HG02588 (cell line): ENCODE data around the gene NT5DC2.

Source experiments
- ATAC-seq: cut with Tn5 transposase; IDR thresholded peaks from one replicate; pipeline ENCODE4 v1.9.1; 2021; ENCODE audit warnings: mild to moderate bottlenecking, moderate library complexity; ENCODE audit not compliant: unreplicated experiment

NT5DC2 gene

DNA sequence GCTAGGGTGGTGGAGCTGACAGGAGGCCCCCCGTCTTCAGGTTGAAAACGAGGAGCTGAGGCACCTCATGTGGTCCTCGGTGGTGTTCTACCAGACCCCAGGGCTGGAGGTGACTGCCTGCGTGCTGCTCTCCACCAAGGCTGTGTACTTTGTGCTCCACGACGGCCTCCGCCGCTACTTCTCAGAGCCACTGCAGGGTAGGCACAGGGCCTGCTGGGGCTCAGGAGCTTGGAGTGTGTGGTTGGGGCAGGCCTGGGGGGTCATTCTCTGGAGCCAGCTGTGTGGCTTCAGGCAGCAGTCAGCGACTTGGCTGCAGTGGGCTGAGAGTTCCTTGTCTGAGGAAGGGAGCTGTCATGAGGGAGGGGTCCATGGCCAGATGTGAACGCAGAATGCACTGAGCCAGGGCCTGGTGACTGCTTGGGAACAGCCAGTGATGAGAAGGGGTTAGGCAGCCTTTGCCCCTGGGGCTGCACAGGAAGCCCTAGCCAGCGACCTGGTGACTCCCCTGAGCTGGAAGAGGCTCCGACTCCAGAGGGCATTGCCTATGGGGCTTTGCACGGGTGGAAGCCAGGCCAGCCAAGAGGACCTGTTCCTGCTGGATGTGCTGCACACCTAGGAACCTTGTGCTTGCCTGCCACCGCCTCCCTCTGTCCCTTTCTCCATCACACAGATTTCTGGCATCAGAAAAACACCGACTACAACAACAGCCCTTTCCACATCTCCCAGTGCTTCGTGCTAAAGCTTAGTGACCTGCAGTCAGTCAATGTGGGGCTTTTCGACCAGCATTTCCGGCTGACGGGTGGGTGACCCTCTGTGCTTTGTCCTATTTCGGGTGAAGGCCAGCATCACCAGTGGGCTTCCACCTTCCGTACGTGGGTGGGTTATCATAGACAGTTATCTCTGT lies 43.4 kb downstream of the NT5DC2 start:
- ATAC-seq = no peak

DNA sequence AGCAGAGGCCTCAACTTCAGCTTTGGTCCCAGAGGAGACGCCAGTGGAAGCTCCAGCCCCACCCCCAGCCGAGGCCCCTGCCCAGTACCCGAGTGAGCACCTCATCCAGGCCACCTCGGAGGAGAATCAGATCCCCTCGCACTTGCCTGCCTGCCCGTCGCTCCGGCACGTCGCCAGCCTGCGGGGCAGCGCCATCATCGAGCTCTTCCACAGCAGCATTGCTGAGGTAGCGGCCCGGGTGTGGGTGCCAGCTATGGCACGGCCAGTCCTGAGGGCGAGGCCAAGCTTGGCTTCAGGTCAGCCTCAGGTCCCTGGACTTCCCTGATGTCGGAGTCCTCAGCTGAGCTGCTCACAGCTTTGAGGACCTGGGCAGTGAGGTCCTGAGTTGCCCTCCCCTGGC lies 44.2 kb downstream of the NT5DC2 start:
- ATAC-seq = no peak

DNA sequence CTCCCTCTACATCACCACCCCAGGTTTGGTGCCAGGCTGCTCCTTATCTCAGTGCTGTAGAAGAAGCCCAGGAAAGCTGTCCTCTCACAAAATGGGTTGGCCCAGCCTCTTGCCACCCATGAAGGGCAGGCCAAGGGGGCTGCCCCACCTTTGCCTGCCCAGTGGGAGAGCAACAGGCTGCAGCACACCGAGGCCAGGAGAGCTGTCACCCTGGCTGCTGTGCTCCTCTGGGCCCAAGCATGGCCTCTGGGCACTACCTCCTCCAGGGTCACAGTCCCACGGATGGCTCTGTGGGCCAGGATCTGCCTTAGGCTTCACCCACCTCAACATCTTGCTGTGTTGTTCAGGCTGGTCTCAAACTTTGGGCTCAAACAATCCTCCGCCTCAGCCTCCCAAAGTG lies 44.9 kb downstream of the NT5DC2 start:
- no peak for ATAC-seq

DNA sequence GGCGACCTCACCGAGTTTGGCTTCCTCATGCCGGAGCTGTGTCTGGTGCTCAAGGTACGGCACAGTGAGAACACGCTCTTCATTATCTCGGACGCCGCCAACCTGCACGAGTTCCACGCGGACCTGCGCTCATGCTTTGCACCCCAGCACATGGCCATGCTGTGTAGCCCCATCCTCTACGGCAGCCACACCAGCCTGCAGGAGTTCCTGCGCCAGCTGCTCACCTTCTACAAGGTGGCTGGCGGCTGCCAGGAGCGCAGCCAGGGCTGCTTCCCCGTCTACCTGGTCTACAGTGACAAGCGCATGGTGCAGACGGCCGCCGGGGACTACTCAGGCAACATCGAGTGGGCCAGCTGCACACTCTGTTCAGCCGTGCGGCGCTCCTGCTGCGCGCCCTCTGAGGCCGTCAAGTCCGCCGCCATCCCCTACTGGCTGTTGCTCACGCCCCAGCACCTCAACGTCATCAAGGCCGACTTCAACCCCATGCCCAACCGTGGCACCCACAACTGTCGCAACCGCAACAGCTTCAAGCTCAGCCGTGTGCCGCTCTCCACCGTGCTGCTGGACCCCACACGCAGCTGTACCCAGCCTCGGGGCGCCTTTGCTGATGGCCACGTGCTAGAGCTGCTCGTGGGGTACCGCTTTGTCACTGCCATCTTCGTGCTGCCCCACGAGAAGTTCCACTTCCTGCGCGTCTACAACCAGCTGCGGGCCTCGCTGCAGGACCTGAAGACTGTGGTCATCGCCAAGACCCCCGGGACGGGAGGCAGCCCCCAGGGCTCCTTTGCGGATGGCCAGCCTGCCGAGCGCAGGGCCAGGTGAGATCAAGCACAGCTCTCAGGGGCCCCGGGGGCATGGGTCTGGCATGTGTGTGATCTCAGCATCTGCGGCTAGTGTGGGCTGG lies 45.6 kb downstream of the NT5DC2 start:
- no peak for ATAC-seq

DNA sequence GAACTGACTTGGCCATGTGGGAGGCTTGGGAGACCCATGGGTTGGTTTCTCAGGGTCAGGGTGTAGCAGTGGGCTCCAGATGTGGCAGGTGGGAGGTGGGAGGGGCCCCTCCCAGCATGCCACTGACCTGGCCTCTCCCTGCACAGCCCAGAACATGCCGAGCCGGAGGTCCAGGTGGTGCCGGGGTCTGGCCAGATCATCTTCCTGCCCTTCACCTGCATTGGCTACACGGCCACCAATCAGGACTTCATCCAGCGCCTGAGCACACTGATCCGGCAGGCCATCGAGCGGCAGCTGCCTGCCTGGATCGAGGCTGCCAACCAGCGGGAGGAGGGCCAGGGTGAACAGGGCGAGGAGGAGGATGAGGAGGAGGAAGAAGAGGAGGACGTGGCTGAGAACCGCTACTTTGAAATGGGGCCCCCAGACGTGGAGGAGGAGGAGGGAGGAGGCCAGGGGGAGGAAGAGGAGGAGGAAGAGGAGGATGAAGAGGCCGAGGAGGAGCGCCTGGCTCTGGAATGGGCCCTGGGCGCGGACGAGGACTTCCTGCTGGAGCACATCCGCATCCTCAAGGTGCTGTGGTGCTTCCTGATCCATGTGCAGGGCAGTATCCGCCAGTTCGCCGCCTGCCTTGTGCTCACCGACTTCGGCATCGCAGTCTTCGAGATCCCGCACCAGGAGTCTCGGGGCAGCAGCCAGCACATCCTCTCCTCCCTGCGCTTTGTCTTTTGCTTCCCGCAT lies 46.4 kb downstream of the NT5DC2 start:
- no peak for ATAC-seq

DNA sequence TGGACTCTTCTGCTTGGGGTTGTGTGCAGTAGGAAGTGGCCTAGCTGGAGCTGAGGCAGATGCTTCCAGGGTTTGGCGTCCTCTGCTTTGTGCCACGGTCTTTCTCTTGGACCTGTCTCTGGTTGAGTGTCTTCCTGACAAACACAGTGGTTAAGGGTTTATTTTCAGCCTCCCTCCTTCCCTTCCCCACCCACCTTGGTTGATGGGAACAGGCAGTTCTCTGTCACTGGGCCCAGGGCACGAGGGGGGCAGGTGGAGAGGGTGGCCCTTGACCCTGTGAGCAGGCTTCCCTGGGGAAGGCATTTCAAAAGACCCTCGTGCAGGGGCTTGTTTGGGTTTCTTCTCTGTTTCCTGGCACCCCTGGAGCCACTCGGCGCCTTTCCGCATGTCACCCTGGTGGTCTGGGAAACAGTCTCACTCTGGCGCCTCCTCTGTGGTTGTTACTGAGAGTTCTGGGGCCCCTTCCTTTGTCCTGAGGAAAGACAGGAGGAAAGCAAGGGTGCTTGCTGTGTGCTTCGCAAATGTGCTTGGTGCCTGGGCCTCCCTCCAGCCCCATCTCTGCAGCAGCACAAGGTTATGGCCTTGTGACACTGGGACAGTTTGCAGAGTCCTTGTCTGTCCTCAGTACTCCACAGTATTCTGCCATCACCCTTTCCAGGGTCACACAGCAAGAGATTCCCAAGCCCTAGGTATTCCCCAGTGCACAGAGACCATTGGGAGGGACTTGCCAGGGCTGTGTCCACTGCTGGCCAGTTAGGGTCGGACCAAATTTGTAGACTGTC lies 48.8 kb downstream of the NT5DC2 start:
- ATAC-seq = no peak

DNA sequence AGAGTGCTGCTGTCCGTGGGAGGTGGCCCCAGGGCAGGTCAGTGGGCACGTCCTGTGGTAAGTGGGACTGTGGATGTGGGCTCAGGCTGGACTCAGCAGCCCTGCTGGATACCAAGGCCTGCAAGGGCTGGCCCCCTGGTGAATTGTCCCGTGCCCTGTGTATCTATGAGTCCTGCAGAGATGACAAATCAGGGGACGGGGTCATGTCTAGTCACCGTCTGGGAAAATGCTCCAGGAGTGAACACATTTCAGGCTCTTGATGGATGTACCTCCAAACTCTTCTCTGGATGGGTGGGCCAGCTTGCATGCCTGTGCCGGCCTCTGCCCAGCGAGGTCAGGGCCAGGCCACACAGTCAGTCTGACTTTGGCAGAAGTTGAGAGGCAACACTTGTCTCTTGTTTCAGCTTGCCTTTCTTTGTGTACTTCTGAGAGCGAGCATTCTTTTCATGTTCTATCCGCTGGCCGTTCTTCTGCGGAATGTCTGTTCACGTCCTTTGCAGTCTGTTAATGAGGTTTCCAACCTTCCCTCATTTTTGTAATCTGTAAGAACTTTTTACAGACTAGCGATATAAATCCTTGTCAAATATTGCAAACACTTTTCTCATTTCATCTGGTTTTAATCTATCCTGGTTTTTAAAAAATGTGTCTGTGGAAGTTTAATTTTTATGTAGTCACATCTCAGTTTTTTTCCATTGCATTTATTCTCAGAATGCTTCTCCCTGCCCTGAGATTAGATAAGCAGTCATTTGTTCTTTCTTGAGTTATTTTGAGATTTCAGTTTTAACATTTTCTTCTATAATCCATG lies 49.9 kb downstream of the NT5DC2 start:
- no peak for ATAC-seq

DNA sequence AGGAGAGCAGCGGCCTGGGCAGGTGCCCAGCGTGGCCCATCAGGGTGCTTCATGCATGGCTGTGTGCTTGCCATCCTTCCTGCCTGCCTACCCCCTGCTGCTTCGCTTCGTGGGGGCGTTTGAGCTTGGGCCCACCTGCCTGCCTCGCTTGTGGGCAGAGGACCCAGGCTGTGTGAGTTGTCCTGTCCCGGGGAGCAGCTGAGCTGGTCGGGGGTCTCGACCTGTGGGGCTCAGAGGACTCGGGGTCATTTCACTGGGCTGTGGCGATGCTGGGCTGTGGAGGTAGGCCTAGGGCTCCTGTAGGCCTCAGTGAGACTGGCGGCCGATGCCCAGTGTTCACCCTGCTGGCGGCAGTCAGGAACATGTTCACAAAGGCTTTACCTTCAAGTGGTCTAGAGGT lies 50.6 kb downstream of the NT5DC2 start:
- ATAC-seq = no peak

DNA sequence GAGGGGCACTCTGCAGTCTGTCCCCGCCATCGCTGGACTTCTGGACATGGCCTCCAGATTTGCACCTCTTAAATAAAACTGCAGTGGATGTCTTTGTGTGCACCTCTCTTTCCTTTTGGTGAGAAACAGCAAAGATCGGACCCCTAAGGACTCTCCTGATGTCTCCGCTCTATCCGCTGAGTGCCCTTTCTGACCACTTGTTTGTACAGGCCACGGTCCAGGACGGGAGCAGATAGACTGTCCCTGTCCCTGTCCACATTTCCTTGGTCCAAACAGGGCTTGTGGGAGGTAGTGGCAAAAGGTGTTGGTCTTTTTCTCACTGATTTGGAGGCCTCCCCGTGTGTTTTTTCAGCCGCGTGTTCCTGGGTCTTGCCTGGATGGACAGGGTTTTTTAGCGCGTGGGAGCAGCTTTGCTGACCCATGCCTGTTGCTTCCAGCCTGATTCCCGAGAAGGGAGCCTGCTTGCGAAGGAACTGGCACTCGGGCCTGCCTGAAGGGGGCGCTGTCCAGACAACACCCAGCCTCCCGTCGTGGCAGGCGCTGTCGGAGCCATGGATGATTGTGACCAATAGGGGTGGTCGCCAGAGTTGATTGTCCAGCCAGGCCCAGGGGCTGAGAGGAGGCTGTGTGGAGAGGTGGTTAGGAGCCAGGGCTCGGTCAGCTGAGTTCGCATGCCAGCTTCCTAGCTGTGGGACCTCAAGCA lies 51.7 kb downstream of the NT5DC2 start:
- ATAC-seq = no peak

DNA sequence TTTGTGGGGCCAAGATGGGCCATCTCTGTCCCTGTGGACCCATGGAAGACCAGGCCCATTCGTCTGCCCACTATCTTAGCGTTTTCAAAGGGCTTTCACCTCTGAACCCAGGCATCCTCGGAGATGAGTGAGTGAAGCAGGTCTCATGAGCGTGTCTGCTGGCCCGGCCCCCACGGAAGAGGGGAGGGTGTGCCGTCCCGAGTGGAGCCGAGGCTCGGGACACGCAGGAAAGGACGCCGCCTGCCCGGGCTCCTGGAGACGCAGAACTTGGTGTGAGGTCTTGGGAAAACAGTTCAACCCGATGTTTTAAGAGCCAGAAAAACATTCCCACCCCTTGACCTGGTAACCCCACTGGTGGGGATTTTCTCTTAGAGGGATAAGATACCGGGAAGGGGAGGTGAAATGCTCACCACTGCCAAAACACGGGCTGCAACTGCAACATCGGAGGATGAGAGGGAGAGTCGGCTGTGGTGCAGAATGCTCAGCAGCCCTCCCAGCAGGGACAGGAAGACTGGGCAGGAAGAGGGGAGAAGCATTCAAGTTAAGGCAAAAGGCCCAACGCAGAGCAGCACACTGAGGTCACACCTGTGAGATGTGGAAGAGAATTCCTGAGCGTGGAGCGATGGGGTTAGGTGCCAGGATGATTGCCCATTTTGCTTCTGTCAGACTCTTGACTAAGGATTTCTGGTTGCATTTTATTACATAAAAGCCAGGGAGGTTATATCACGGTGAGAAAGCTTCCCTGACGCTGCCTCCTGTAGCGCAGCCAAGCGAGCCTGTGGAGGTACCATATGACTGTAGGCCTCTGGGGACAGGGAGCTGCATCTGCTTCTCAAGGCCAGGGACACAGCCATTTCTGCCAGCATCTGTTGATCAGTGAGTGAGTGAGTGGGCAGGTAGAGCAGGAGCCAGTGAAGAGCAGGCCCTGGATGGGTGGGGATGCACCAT lies 52.6 kb downstream of the NT5DC2 start:
- ATAC-seq = no peak

DNA sequence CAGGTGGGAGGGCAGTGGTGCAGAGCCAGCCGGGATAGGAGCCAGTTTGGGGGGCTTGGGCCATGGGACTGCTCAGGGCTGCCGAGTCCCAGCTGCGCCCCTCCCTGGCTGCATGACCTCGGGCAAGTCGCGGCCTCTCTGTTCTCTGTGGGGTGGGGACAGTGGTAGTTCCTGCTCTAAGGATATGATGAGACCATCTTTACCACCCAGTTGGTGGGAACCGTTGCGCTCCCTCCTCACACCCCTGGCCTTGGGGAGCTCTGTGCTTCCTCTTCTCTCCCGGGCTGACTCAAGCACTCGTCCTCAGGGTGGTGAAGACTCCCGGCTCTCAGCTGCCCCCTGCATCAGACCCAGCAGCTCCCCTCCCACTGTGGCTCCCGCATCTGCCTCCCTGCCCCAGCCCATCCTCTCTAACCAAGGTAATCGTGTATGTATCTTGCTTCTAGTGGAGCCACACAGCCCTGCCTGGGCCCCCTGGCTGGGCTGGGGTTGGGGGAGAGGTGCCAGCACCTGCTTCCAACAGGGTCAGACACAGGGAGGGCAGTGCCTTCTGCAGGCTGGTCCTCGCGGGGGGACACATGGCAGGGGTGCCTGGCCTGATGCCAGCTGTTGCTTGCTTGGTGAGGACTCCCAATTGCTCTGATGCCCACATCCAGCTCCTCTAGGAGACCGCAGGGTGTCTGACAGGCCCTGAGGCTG lies 53.6 kb downstream of the NT5DC2 start:
- no peak for ATAC-seq

DNA sequence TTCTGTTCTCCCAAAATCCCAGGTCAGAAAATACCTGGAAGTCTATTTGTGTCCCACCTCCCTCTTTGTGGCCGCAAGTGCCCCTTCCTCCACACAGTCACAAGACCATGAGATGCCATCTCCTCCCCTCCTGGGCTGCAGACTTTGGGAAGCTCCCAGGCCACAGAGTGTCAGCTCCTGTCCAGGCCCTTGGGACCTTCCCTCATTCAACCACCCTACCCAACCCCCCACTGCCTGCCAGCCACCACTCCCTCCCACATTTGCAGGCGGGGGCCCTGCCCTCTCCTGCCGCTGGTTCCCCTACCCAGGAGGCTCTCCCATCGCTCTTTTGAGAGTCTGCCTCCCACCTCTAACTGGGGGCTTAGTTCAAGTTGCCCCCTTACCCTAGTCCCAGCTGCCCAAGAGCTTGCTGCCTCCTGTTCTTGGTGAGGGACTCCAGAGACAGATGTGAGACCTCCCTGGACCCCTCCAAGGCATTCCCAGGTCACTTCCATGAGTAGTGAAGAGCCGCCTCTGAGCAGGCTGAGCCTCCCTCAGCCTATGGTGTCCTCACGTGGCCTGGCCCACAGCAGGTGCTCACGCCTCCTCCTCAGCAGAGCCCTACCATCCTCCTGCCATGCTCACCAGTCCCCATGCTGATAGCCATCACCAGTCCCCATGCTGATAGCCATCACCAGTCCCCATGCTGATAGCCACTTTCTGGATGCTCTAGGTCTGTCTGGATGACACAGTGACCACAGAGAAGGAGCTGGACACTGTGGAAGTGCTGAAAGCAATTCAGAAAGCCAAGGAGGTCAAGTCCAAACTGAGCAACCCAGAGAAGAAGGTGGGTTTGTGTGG lies 54.4 kb downstream of the NT5DC2 start:
- no peak for ATAC-seq

DNA sequence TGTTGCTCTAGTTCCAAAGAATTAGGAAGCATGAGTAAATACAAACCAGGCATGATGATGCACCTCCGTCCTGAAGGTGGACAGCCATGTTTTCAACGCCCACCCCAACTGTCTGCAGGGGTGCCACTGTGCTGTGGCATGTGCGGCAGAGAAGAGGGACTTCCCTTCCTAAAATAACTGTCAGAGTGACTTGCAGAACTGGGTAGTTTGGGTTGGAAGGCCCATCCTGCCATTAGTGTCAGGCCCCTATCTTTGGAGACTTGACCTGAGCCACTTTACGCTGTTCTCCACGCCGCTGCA lies 55.9 kb downstream of the NT5DC2 start:
- ATAC-seq = no peak

DNA sequence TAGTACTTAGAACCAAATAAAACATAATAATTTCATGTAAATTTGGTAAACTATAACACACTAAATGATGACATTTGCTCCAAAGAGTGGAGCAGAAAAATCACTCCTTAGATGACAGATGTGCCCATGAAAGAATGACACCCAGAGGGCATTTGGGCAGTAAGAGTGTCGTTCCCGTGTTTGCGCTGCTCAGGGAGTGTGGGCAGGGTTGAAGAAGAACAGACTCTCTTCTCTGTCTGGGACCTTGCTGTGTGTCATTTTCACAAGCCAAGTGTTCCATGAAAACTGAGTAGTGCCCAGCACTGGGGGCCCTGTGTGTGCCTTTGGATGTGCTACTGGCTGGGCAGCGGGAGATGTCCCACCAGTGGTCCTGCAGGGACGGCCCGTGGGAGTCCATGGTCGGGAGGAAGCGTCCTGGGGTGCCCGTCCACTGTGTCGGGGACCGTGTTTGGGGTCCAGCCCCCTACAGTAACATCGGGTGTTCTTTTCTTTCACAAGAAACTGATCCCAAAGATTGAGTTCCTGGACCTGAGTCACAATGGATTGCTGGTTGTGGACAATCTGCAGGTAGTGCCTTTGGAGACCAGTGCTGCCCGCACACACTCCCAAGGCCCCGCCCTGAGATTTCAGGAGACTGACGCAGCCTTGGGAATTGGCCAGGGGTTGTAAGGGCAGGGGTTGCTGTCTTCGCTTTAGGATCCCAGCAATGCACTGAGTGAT lies 56.4 kb downstream of the NT5DC2 start:
- no peak for ATAC-seq
